ENCODE results near the gene SETMAR. TPM values are rescaled to one million over a fixed set of nuclear protein-coding genes. Genes with fewer than 3 reads are reported as not detected.

Gene SETMAR
- total RNA-seq, 2 donors from 2014 or later: 7.9 to 16.1 TPM

DNA sequence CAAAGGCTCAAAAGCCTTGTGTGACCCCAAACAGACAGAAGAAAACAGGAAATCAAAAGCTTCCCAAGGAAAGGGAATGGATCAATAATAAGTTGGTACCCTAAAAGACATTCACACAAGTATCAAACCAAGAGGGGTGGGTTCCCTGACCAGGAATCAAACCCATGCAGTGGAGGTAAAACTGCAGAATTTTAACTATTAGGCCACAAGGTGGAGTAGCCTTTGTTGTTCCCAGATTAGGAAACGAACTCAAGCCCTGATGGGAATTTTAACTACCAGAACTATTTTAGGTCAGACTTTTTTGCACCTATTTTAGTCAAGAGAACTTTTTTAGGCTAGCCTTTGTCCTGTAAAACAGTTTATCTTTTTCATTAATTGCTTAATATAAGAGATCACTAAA lies 31.4 kb downstream of the SETMAR start:
- no peaks in the 10 kb centered on the region for H3K4me1 ChIP-seq
- H3K27ac ChIP-seq: no peak overlapping the region
- TF ChIP-seq, protein P1, sequence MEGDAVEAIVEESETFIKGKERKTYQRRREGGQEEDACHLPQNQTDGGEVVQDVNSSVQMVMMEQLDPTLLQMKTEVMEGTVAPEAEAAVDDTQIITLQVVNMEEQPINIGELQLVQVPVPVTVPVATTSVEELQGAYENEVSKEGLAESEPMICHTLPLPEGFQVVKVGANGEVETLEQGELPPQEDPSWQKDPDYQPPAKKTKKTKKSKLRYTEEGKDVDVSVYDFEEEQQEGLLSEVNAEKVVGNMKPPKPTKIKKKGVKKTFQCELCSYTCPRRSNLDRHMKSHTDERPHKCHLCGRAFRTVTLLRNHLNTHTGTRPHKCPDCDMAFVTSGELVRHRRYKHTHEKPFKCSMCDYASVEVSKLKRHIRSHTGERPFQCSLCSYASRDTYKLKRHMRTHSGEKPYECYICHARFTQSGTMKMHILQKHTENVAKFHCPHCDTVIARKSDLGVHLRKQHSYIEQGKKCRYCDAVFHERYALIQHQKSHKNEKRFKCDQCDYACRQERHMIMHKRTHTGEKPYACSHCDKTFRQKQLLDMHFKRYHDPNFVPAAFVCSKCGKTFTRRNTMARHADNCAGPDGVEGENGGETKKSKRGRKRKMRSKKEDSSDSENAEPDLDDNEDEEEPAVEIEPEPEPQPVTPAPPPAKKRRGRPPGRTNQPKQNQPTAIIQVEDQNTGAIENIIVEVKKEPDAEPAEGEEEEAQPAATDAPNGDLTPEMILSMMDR (IDR thresholded peaks at IDR 0.05): no peak
- no peaks in the 10 kb centered on the region for H3K36me3 ChIP-seq
- intact Hi-C loops (cut with DNase I): no loop called here
- H3K9me3 ChIP-seq: no peaks in the 10 kb centered on the region
- no peaks in the 10 kb centered on the region for H3K27me3 ChIP-seq
- H3K9ac ChIP-seq (ENCODE audit: low read depth in 2 of 2, low read length in 2 of 2): no peak overlapping the region
- no peak overlapping the region for H3K4me3 ChIP-seq
- no peak for DNase-seq

DNA sequence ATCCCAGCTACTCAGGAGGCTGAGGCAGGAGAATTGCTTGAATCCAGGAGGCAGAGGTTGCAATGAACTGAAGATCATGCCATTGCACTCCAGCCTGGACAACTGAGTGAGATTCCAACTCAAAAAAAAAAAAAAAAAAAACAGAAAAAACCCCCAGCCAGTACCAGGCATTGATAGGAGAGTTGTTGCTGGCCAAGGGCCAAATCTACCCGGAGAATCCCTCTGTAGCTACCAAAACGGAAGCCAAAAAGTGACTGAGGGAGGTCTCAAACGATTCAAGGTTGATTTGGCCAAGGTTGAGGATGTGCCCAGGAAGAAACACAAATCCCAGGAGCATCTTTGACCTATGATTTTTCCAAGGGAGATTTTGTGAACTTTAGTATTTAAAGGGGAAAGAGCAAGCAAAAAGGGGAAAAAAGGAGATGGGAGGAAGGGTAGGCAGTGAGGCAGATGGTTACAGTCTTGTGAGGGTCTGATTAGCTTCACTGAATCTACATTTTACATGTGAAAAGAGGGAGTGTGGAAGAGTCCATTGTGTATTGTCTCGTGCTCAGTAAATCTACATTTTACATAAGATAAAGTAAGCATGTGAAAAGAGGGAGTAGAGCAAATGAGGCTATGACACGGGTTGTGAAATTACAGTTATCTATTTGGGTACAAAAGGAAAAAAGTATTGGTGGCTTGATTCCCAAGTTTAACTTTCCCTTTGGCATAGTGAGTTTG lies 32.8 kb downstream of the SETMAR start:
- Histone ChIP-seq H3K27ac (no peak overlapping the region), H3K36me3 (no peaks in the 10 kb centered on the region)
- TF ChIP-seq, protein P1 (IDR thresholded peaks at IDR 0.05): no peak

DNA sequence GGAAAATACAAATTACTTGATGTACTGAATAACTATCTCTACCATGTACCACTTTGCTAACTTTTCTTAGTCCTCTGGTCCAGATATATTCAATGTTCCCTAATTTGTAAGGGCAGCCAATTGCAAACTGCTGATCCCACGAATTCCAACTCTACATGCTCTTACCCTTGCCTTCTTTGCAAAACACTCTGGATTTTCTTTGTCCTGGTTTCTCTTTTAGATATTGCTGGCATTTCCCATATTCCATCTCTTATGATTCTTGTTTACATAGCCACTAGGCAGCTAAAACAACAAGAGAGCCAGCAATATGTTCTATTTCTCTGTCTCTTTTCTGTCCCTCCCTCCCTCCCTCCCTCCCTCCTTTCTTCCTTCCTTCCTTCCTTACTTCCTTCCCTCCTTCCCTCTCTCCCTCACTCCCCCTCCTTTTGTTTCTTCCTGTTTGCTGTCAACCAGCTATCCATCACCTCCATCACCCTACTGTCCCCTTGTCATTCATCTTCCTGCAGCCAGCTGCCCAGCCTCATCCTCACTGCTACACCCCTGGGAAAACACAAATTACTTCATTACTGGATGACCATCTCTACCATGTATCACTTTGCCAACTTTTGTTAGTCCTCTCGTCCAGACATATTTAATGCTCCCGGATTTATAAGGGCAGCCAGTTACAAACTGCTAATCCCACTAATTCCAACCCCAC lies 33.8 kb downstream of the SETMAR start:
- DNase-seq: no peak
- intact Hi-C loops (cut with DNase I): no loop called here
- Histone ChIP-seq H3K9me3 (no peaks in the 10 kb centered on the region), H3K36me3 (no peaks in the 10 kb centered on the region), H3K27me3 (no peaks in the 10 kb centered on the region), H3K27ac (no peak overlapping the region), H3K4me3 (no peak overlapping the region), H3K9ac (ENCODE audit: low read depth in 2 of 2, low read length in 2 of 2) (no peak overlapping the region), H3K4me1 (no peaks in the 10 kb centered on the region)
- TF ChIP-seq, protein P1 (IDR thresholded peaks at IDR 0.05): no peak

More for the DNA sequence above, 32.8 kb downstream of the SETMAR start:
- no peak for DNase-seq
- Histone ChIP-seq H3K27me3 (no peaks in the 10 kb centered on the region), H3K9ac (ENCODE audit: low read depth in 2 of 2, low read length in 2 of 2) (no peak overlapping the region), H3K4me3 (no peak overlapping the region), H3K9me3 (no peaks in the 10 kb centered on the region), H3K4me1 (no peaks in the 10 kb centered on the region)
- intact Hi-C loops (cut with DNase I): no loop called here

DNA sequence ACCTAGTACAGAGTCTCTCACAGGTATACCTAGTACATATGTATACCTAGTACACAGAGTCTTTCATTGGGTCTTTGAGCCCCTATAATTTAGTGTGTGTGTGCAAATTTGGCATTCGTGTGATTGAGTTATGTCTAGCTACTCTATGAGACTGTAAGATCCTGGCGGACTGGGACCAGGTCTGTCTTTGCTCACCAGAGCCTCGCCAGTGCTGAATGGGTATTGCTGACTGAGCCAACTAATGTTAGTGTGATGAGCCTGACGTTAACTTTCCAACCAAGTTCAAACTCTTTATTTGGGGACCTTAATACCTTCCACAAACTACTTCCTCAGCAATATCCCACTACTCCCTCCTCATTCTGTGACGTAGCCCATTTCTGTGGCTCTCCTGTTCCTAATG lies 35.6 kb downstream of the SETMAR start:
- no peaks in the 10 kb centered on the region for H3K9me3 ChIP-seq
- no peaks in the 10 kb centered on the region for H3K4me1 ChIP-seq
- no peaks in the 10 kb centered on the region for H3K27me3 ChIP-seq
- intact Hi-C loops (cut with DNase I): no loop called here
- no peak overlapping the region for H3K9ac ChIP-seq (ENCODE audit: low read depth in 2 of 2, low read length in 2 of 2)
- H3K4me3 ChIP-seq: no peak overlapping the region
- no peak for DNase-seq
- H3K36me3 ChIP-seq: no peaks in the 10 kb centered on the region
- H3K27ac ChIP-seq: no peak overlapping the region
- TF ChIP-seq, protein P1 (IDR thresholded peaks at IDR 0.05): no peak

DNA sequence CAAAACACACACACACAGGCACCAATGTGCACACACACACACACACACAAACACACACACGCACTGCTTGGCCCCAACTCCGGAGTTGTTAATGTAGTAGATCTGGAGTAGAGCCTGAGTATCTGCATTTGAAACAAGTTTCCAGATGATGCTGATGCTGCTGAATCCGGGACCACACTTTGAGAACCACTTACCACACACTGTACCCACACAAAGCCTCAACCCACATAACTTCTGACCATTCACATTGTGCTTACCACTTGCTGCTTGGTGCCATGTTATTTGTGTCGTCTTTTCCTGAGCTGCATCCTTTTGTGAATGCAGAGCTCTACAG lies 36.9 kb downstream of the SETMAR start:
- no peaks in the 10 kb centered on the region for H3K9me3 ChIP-seq
- intact Hi-C loops (cut with DNase I): no loop called here
- DNase-seq: no peak
- H3K4me1 ChIP-seq: no peaks in the 10 kb centered on the region
- no peak overlapping the region for H3K27ac ChIP-seq
- no peak overlapping the region for H3K9ac ChIP-seq (ENCODE audit: low read depth in 2 of 2, low read length in 2 of 2)
- H3K4me3 ChIP-seq: no peak overlapping the region
- H3K36me3 ChIP-seq: no peaks in the 10 kb centered on the region
- no peaks in the 10 kb centered on the region for H3K27me3 ChIP-seq
- TF ChIP-seq, protein P1 (IDR thresholded peaks at IDR 0.05): no peak

Measured in colonic mucosa (tissue), 4 donors.